ENCODE measurements around the gene COG2. TPM values are rescaled to one million over a fixed set of nuclear protein-coding genes. Genes with fewer than 3 reads are reported as not detected.
"Not testable (repeated sequence)": the region's sequence is repeated elsewhere in the genome, so short reads cannot be mapped to it uniquely, and the experiment has no call there.

COG2 gene
- total RNA-seq, 4 donors from 2014 or later = 21.5 to 46.5 (median 27.4) TPM

DNA sequence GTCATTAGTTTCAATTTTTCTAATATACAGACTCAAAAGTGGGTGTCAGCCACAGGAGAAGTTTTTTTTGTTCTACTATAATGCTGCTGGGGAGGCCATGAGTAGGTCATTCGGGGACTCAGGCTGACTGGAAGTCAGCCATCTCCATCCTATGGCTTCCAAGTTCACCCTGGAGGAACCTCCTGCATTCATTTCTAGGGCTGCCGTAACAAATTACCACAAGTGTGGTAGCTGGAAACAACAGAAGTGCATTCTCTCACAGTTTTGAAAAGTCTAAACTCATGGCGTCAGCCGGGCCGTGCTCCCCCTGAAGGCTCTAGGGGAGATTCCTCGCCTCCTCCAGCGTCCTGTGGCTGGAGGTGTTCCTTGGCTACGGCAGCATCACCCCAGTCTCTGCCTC lies 53.9 kb downstream of the COG2 start:
- no peak for DNase-seq
- in situ Hi-C loops (cut with MboI; ENCODE audit: low sequenced_read_pairs in 4 of 4) = no loop called here
- H3K36me3 ChIP-seq = peaks cover 0 to 26% of the 10 kb centered on the region in 2 donors
- H3K4me3 ChIP-seq = no peak overlapping the region
- H3K27me3 ChIP-seq = no peaks in the 10 kb centered on the region
- TF ChIP-seq, protein P1, sequence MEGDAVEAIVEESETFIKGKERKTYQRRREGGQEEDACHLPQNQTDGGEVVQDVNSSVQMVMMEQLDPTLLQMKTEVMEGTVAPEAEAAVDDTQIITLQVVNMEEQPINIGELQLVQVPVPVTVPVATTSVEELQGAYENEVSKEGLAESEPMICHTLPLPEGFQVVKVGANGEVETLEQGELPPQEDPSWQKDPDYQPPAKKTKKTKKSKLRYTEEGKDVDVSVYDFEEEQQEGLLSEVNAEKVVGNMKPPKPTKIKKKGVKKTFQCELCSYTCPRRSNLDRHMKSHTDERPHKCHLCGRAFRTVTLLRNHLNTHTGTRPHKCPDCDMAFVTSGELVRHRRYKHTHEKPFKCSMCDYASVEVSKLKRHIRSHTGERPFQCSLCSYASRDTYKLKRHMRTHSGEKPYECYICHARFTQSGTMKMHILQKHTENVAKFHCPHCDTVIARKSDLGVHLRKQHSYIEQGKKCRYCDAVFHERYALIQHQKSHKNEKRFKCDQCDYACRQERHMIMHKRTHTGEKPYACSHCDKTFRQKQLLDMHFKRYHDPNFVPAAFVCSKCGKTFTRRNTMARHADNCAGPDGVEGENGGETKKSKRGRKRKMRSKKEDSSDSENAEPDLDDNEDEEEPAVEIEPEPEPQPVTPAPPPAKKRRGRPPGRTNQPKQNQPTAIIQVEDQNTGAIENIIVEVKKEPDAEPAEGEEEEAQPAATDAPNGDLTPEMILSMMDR (IDR thresholded peaks at IDR 0.05 in 4 of 5, conservative IDR thresholded peaks at IDR 0.05 in 1 of 5) = no peak
- no peak for TF ChIP-seq POLR2A (IDR thresholded peaks at IDR 0.05)
- no peaks in the 10 kb centered on the region for H3K9me3 ChIP-seq
- H3K4me1 ChIP-seq = peaks cover 0 to 7% of the 10 kb centered on the region in 2 donors
- ATAC-seq = no peak
- intact Hi-C loops (cut with DNase I; ENCODE audit: low total_unique reads) = loop anchor here (2.0 kb wide), 1 partner anchor 77 kb away; no protein-coding TSS in a partner anchor
- H3K27ac ChIP-seq = no peak overlapping the region

DNA sequence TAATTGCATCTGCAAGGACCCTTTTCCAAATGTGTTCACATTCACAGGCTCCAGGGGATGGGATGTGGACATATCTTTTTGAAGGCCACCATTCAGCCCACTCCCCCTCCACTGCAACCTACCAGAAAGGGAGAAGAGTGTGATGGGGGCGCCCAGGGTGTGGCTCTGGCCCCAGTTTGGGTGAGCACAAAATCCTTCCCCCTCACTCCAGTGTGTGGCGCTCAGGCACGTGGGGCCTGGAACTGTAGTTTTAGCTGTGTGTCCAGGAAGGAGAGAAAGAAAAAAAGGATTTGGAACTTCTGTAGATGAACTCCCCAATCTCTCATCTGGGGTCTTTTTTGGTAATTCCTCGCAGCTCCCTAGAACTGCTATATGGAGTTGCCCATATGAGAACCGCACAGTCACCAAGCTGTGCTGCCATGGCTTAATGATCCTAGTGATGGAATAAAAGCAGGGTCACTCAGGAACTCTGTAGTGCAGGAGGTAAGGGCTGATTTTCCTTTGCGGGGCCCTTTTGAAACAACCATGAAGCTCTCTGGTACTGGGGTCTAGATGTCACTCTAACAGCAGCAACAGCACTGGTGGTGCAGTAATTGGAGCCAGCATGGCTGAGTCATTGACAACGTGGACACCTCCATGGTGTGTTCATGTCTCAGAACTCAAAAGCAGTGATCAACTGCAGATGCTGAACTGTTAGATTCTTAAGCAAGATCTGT lies 54.6 kb downstream of the COG2 start:
- Histone ChIP-seq H3K4me3 (no peak overlapping the region), H3K36me3 (peaks cover 0 to 20% of the 10 kb centered on the region in 2 donors), H3K27me3 (no peaks in the 10 kb centered on the region), H3K9me3 (no peaks in the 10 kb centered on the region), H3K4me1 (peaks cover 0 to 7% of the 10 kb centered on the region in 2 donors), H3K27ac (no peak overlapping the region)
- no peak for DNase-seq
- intact Hi-C loops (cut with DNase I; ENCODE audit: low total_unique reads) = loop anchor here (2.0 kb wide), 1 partner anchor 76 kb away; no protein-coding TSS in a partner anchor
- in situ Hi-C loops (cut with MboI; ENCODE audit: low sequenced_read_pairs in 4 of 4) = no loop called here
- peak; percentile 83 for ATAC-seq
- TF ChIP-seq POLR2A (IDR thresholded peaks at IDR 0.05) = no peak
- TF ChIP-seq, protein P1 (IDR thresholded peaks at IDR 0.05 in 4 of 5, conservative IDR thresholded peaks at IDR 0.05 in 1 of 5) = peak in 1 of 5 experiments; percentile 14

DNA sequence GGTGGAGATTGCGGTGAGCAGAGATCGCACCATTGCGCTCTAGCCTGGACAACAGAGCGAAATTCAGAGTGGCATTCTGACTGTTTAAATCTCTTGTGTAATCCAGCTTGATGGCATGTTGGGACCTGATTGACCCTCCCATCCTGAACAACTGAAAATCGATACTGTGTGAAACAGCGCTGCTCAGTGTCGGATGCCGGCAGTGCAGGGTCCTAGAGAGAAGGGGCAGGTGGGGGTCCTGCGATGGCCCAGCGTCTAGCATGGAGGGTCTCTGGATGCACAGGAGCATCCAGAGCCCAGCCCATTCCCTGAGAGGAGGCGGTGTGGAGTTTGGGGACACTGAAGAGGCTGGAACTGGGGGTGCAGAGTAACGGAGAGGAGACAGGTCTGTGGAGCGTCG lies 55.8 kb downstream of the COG2 start:
- TF ChIP-seq, protein P1 (IDR thresholded peaks at IDR 0.05 in 4 of 5, conservative IDR thresholded peaks at IDR 0.05 in 1 of 5) = no peak
- no peak for TF ChIP-seq POLR2A (IDR thresholded peaks at IDR 0.05)
- Histone ChIP-seq H3K27ac (no peak overlapping the region), H3K9me3 (no peaks in the 10 kb centered on the region), H3K27me3 (no peaks in the 10 kb centered on the region), H3K36me3 (peaks cover 0 to 11% of the 10 kb centered on the region in 2 donors), H3K4me1 (peaks cover 0 to 7% of the 10 kb centered on the region in 2 donors), H3K4me3 (no peak overlapping the region)
- ATAC-seq (no peak), DNase-seq (no peak)
- intact Hi-C loops (cut with DNase I; ENCODE audit: low total_unique reads) = no loop called here
- in situ Hi-C loops (cut with MboI; ENCODE audit: low sequenced_read_pairs in 4 of 4) = no loop called here

DNA sequence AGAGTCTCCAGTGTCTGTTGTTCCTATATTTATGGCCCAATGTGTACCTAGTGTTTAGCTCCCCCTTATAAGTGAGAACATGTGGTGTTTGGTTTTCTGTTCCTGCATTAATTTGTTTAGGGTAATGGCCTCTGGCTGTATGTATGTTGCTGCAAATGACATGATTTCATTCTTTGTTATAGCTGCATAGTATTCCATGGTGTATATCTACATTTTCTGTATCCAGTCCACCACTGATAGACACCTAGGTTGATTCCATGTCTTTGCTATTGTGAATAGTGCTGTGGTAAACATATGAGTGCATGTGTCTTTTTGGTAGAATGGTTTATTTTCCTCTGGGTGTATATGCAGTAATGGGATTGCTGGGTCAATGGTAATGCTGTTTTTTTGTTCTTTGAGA lies 56.7 kb downstream of the COG2 start:
- intact Hi-C loops (cut with DNase I; ENCODE audit: low total_unique reads); H3K27ac ChIP-seq; H3K9me3 ChIP-seq; DNase-seq; H3K36me3 ChIP-seq; ATAC-seq; H3K4me3 ChIP-seq; in situ Hi-C loops (cut with MboI; ENCODE audit: low sequenced_read_pairs in 4 of 4); H3K4me1 ChIP-seq; H3K27me3 ChIP-seq: not testable (repeated sequence)

DNA sequence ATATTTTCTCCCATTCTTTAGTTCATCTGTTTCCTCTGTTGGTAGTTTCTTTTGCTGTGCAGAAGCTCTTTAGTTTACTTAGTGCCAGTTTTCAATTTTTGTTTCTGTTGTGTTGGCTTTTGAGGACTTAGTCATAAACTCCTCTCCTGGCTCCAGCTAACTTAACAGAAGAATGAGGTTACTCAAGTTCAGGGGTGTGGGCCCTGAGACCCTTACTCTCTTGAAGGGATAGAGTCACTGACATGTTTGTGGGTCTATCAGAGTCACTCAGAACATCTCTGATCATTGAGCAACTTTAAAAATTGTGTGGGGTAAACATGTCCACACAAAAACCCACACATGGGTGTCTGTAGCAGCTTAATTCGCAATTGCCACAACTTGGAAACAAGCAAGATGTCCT lies 57.4 kb downstream of the COG2 start:
- in situ Hi-C loops (cut with MboI; ENCODE audit: low sequenced_read_pairs in 4 of 4) = no loop called here
- intact Hi-C loops (cut with DNase I; ENCODE audit: low total_unique reads) = no loop called here

More for the DNA sequence above, 57.4 kb downstream of the COG2 start:
- ATAC-seq (no peak), DNase-seq (no peak)
- no peak for TF ChIP-seq POLR2A (IDR thresholded peaks at IDR 0.05)
- TF ChIP-seq, protein P1 (IDR thresholded peaks at IDR 0.05 in 4 of 5, conservative IDR thresholded peaks at IDR 0.05 in 1 of 5) = no peak
- H3K27ac ChIP-seq = no peak overlapping the region
- H3K4me1 ChIP-seq = peaks cover 0 to 7% of the 10 kb centered on the region in 2 donors
- H3K27me3 ChIP-seq = no peaks in the 10 kb centered on the region
- H3K4me3 ChIP-seq = no peak overlapping the region
- H3K36me3 ChIP-seq = no peaks in the 10 kb centered on the region
- H3K9me3 ChIP-seq = no peaks in the 10 kb centered on the region

All from gastrocnemius medialis (tissue), 4 donors.